Islet precursor cell (in vitro differentiated cells): Measurements from ENCODE around the gene SERP1.

Experiments
- DNase-seq: peaks from one replicate; pipeline ENCODE4 v3.0.0-alpha.2; 2018

SERP1 gene

DNA sequence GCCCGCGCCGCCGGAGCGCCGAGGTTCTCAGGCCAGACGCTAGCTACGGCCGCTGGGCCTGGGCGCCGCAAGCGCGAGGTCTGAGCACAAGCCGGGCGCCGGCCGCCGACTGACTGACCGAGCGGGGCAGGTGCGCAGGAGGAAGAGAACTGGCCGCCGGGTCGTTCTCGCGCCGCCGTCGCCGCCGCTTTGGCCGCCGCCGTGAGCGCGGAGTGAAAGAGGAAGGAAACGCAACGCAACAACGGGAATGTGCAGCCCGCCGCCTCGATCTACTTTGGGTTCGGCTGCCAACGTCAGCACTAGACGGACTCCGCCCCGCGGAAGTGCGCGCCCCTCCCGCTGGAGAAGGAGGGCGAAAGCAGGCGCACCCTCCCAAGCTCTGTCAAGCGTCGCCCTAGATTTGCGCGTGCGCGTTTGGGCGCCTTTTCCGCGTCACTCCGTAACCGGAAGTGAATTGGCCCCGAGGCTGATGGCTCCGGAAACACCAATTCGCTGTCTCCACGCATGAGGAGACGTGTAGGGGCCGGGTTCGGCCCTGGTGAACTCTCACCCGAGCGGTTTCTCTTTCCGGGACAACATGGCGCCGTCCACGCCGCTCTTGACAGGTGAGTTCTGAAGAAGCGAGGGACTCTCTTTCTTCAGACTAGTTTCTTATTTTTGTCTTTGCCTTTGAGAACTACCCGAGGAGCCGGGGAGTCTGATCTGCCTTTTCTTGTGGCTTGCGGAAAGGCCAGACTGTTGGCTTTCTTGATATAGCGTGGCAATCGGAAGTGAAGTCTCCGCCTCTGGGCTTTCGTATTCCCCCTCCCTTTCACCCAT lies at the start of gene SERP1, which contains the start of gene EIF2A:
TSS of gene SERP1 (minus strand) at position 271 of the 819 bp plus-strand sequence. CDS start 361 bp downstream, outside the sequence.
TSS of gene EIF2A (plus strand) at position 562 of the 819 bp plus-strand sequence. CDS start at position 578, 16 bp downstream.
- peak; percentile 99 for DNase-seq

GRCh38 chr3:150594150-150594549 lies 47.9 kb upstream of the SERP1 start:
- DNase-seq = no peak

GRCh38 chr3:150589759-150590158 lies 43.5 kb upstream of the SERP1 start:
- DNase-seq = no peak

DNA sequence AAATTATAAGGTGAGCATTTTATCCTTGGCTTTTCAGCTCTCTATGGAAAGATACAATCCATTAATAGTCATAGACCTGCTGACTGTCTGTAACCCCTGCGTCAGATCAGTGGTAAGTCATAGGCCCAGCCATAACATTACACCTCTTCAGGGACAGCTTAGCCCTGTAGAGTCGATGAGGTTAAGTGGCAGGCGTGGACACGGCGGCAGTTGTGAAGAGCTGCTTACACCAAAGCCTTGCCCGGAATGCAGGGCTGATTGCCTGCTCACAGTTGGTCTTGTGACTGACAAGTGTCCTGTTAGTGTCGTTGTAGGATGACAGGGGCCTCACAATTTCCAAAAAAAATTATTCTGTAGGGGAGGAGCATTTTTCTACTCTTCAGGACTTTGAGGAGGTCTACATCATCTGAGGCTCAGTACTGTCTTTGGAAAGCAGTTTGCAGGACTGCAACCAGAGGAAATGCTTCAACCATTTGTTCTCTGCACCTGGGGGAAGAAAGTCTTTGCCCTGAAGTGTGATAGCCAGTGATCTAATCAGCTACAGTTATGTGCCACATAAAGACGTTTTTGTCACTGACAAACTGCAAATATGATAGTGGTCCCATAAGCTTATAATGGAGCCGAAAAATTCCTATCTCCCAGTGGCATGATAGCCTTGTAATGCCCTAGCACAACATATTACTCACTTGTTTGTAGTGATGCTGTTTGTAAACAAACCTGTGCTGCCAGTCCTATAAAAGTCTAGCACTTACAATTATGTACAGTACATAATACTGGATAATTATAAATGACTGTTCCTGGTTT lies 41.9 kb upstream of the SERP1 start:
- peak; percentile 72 for DNase-seq

- no peak for DNase-seq
Observed at GRCh38 chr3:150583028-150583427, 36.7 kb upstream of the SERP1 start.

DNA sequence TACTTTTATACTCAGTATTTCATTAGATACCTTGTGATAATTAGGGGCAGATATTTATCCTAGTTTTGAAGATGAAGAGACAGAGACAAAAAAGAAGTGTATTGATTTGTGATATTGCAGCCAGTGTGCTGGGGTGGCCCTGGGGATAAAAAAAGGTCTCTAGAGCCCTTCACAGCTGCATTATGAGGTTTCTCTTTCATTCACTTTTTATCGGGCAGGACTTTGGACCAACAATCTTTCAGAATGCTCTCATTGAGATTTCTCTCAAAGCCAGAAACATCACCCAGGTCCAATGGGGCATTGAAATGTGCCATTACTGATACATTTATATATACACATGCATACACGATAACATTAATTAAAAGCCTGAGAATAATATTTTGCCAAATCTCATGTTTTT lies 36.3 kb upstream of the SERP1 start:
- DNase-seq = no peak

- no peak for DNase-seq
Observed at GRCh38 chr3:150581174-150581573, 34.9 kb upstream of the SERP1 start.

GRCh38 chr3:150577855-150578254 lies 31.6 kb upstream of the SERP1 start:
- DNase-seq = no peak

DNA sequence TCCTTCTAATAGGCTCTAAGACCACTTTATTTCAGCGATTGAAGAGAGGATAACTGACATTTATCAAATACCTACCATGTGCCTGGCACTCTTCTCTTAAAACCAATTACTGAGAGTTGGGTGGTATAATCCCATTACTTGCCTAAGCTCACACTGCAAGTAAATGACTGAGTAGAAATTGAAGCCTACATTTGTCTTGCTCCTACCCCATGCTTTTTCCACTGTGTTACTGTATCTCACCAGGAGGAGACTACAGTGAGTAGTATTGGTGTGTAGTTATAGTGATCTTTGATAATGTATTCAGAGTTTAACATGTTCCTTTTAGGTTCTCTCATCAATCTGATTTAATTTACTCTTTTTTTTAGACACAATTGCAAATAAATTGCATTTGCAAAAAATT lies 21.0 kb upstream of the SERP1 start:
- DNase-seq = no peak

- no peak for DNase-seq
Observed at GRCh38 chr3:150564243-150564642, 17.9 kb upstream of the SERP1 start.

GRCh38 chr3:150557725-150558124 lies 11.4 kb upstream of the SERP1 start:
- no peak for DNase-seq

DNA sequence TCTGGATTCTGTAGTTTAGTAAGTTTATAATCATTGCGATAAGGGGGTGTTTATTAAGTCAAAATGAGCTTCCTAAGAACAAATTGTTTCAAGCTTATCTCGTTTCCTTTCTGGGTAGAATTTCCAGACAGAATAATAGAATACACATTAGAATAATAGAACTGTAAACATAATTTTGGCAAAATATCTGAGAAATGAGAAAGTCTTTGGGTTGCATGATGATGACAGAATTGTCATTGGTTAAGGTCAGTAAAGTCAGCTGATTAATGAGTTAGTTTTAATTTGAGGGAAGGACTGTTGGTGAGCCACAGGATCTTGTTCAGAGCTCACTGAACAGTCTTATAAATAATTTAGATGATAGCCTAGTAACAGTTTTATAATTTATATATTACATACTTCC lies 10.5 kb upstream of the SERP1 start:
- no peak for DNase-seq

GRCh38 chr3:150555859-150556436 lies 9.7 kb upstream of the SERP1 start:
- no peak for DNase-seq

GRCh38 chr3:150547045-150547741 lies 897 bp upstream of the SERP1 start:
- no peak for DNase-seq

- DNase-seq = no peak
Observed at GRCh38 chr3:150545419-150546225, 674 bp downstream of the SERP1 start.

DNA sequence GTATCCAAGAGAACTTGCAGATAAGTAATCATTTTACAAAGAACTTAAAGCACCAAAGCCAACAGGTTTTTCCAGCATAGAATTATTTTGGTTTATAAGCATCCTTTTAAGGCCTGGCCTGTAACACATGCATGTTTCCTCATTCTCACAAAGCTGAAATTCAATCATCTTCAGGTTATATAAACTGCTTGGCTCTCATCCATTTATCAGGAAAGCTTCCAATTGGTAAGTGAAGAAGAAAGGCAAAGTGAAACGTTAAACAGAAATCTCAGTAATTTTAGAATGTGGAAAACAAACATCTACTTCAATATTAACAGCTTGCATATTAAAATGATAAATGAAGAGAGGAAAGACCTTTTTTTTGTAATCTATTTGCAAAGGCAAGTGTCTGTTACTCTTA lies 1.6 kb downstream of the SERP1 start:
- no peak for DNase-seq

- DNase-seq = no peak
Observed at GRCh38 chr3:150544041-150544440, 2.3 kb downstream of the SERP1 start.

- no peak for DNase-seq
Observed at GRCh38 chr3:150543531-150543930, 2.8 kb downstream of the SERP1 start.

DNA sequence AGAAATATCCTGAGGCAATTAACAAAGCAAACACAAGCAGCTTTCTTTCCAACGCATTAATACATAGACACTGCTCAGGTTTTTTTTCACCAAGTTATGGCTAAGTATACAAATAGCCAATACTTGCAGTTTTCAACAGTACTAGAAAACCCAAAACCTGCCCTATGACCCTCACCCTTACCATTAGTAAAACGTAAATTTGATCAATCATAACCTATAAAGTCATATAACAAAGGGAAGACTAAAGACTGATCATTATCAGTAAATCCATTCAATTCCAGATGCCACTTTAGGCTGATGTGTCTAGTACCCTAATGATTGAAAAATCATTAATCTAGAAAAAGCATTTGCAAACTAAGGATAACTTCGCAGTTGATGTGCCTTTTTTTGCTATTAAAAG lies 3.2 kb downstream of the SERP1 start:
- DNase-seq = no peak

DNA sequence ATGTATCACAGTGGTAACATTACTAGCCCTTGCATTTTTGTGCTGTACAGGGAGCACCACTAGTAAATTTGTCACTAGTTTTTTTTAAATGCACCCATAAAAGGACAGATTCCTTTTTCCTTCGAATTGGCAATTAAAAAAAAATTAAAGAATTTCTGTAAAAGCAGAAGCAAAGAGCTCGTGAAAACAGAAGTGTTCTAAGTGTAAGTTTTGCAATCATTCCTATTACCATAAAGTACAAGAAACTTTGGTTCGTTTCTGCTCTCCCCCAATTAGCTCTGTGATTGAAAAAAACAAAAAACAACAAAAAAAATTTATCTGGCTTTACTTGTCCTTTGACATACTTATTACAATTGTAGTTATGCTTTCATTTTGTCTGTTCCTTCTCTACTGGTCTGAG lies 5.3 kb downstream of the SERP1 start:
- DNase-seq = no peak

GRCh38 chr3:150540297-150540696 lies 6.0 kb downstream of the SERP1 start:
- no peak for DNase-seq
